Keratinocyte (primary cell): ENCODE measurements around the gene GFI1. TPM values are rescaled to one million over a fixed set of nuclear protein-coding genes. Genes with fewer than 3 reads are reported as not detected.
"Not testable (repeated sequence)": the region's sequence is repeated elsewhere in the genome, so short reads cannot be mapped to it uniquely, and the experiment has no call there.

Experiments used
- DNase-seq: peaks from one replicate; pipeline ENCODE4 v3.0.0-alpha.2; 2011; ENCODE audit warnings: low read depth, missing footprints, low spot score
- FAIRE-seq: peaks from 2 replicates; lab custom pipeline; 2011; peaks lifted over from hg19 to GRCh38; lab: Jason Lieb, UNC
- H2AFZ ChIP-seq: 2 replicates; pipeline ENCODE4 v1.6.0; 2012; ENCODE audit warnings: low read length, control low read depth, inconsistent platforms; ENCODE audit not compliant: control insufficient read depth
- H3K27ac ChIP-seq: 2 replicates; pipeline ENCODE4 v1.5.1; 2011; ENCODE audit warnings: low read length; ENCODE audit not compliant: control insufficient read depth, insufficient read depth
- H3K27me3 ChIP-seq: 3 replicates; pipeline ENCODE4 v1.6.0; 2011; ENCODE audit warnings: low read length; ENCODE audit not compliant: control insufficient read depth, insufficient read depth; ENCODE audit errors: extremely low read depth
- H3K36me3 ChIP-seq, 2 experiments: 2 replicates in 1 of 2; 3 replicates in 1 of 2; pipeline ENCODE4 v1.5.1; 2011; ENCODE audit warnings: low read length in 2 of 2, mild to moderate bottlenecking in 1 of 2; ENCODE audit not compliant: control insufficient read depth in 2 of 2, insufficient read depth in 2 of 2; ENCODE audit errors: extremely low read depth in 1 of 2
- H3K4me1 ChIP-seq: 3 replicates; pipeline ENCODE4 v1.5.1; 2011; ENCODE audit warnings: low read length; ENCODE audit not compliant: control insufficient read depth, insufficient read depth; ENCODE audit errors: extremely low read depth
- H3K4me2 ChIP-seq: 3 replicates; pipeline ENCODE4 v1.6.0; 2011; ENCODE audit warnings: low read depth, low read length; ENCODE audit not compliant: control insufficient read depth, insufficient read depth; ENCODE audit errors: extremely low read depth
- H3K4me3 ChIP-seq, 3 experiments: fragments of 200-600 bp in 1 of 3; sonication (generic) in 1 of 3; 2 replicates in 2 of 3; 3 replicates in 1 of 3; pipeline ENCODE4 v1.5.1; 2011 to 2016; ENCODE audit warnings: low read length in 3 of 3, mild to moderate bottlenecking in 3 of 3, control low read depth in 2 of 3, inconsistent platforms in 1 of 3, low read depth in 1 of 3, mixed read lengths in 1 of 3, mixed run types in 1 of 3, moderate library complexity in 1 of 3; ENCODE audit not compliant: control insufficient read depth in 2 of 3, insufficient read depth in 2 of 3; ENCODE audit errors: extremely low read depth in 1 of 3
- H3K79me2 ChIP-seq: 2 replicates; pipeline ENCODE4 v1.6.0; 2012; ENCODE audit warnings: low read length; ENCODE audit not compliant: control insufficient read depth, insufficient read depth
- H3K9ac ChIP-seq: 3 replicates; pipeline ENCODE4 v1.6.0; 2011; ENCODE audit warnings: low read length; ENCODE audit not compliant: control insufficient read depth, insufficient read depth; ENCODE audit errors: extremely low read depth
- H3K9me1 ChIP-seq: 3 replicates; pipeline ENCODE4 v1.6.0; 2011; ENCODE audit warnings: low read length; ENCODE audit not compliant: control insufficient read depth, insufficient read depth; ENCODE audit errors: extremely low read depth
- H3K9me3 ChIP-seq: 2 replicates; pipeline ENCODE4 v1.5.1; 2012; ENCODE audit warnings: low read depth, low read length; ENCODE audit not compliant: control insufficient read depth
- H4K20me1 ChIP-seq: 3 replicates; pipeline ENCODE4 v1.6.0; 2011; ENCODE audit warnings: low read length; ENCODE audit not compliant: control insufficient read depth, insufficient read depth; ENCODE audit errors: extremely low read depth
- CTCF ChIP-seq, 3 experiments: IDR thresholded peaks in 1 of 3; conservative IDR thresholded peaks in 1 of 3; optimal IDR thresholded peaks in 1 of 3; 2 replicates in 2 of 3; 3 replicates in 1 of 3; pipeline versions ENCODE3 to v1.5.1; 2011; ENCODE audit warnings: low read length in 3 of 3, mild to moderate bottlenecking in 3 of 3, moderate library complexity in 2 of 3, control low read depth in 1 of 3, inconsistent platforms in 1 of 3; ENCODE audit not compliant: insufficient read depth in 2 of 3; ENCODE audit errors: extremely low read depth in 1 of 3
- EZH2 ChIP-seq: IDR thresholded peaks from one replicate; pipeline ENCODE4 v1.6.1; 2012; ENCODE audit warnings: inconsistent platforms, mild to moderate bottlenecking, low read length, moderate library complexity
- dilution Hi-C: fragments of 300-500 bp; cut with MboI; formaldehyde crosslinking; loops from one replicate; pipeline ENCODE4 v1.7.0; 2020; ENCODE audit warnings: low sequenced_read_pairs; ENCODE audit not compliant: extremely low pct_ligation_motif_present
- polyA minus RNA-seq, 3 experiments: library from RNA; depleted of rRNA, polyadenylated mRNA; stranded (reverse); fragments of >200 nt; gene quantifications; 1 replicate in 1 of 3; 2 replicates in 1 of 3; 3 replicates in 1 of 3; pipeline ENCODE4 v1.2.3, GENCODE V29; 2011
- polyA plus RNA-seq, 5 experiments: library from polyadenylated mRNA; depleted of rRNA in 3 of 5; stranded (reverse) in 3 of 5; stranded (forward) in 1 of 5; unstranded in 1 of 5; fragments of >200 nt; gene quantifications; 1 replicate in 1 of 5; 2 replicates in 3 of 5; 3 replicates in 1 of 5; pipeline versions ENCODE4 v1.2.1 to v1.2.3, GENCODE V29; 2011 to 2012; ENCODE audit warnings: missing spikeins in 2 of 5, low read depth in 1 of 5, low replicate concordance in 1 of 5

GFI1 gene
- polyA plus RNA-seq (0.13 to 0.22 TPM (median 0.17 TPM) in 3 replicates), polyA minus RNA-seq (0.10 to 0.54 TPM (median 0.20 TPM) in 3 replicates)
- polyA plus RNA-seq (2011; ENCODE audit: low read depth), result 0.10 TPM
- 0.11 and 0.13 TPM in 2 replicates for polyA plus RNA-seq (2011; cell fraction: cytosol; rRNA removed)
- 0.65 and 0.67 TPM in 2 replicates for polyA plus RNA-seq (2011; cell fraction: nucleus; rRNA removed)
- 0.08 and 0.14 TPM in 2 replicates for polyA plus RNA-seq (2012; ENCODE audit: low replicate concordance)
- not detected for polyA minus RNA-seq (2011; cell fraction: cytosol; rRNA and poly(A)+ RNA removed)
- polyA minus RNA-seq (2011; cell fraction: nucleus; rRNA and poly(A)+ RNA removed), result 1.1 and 2.4 TPM in 2 replicates

GRCh38 chr1:92486251-92487077 is at the start of gene GFI1:
Gene GFI1 (minus strand): TSS chr1:92486925. CDS start chr1:92483487, 3,438 bp downstream.
- TF ChIP-seq CTCF (optimal IDR thresholded peaks at IDR 0.05 in 1 of 3, IDR thresholded peaks at IDR 0.05 in 1 of 3, conservative IDR thresholded peaks at IDR 0.05 in 1 of 3; ENCODE audit: extremely low read depth in 1 of 3, insufficient read depth in 2 of 3, low read length in 3 of 3) (no peak), EZH2 (peak; percentile 83)
- DNase-seq, result no peak
- Histone ChIP-seq H3K4me1 (peaks cover 31% of the 10 kb centered on the region), H3K4me3 (peak within 1 kb of the TSS; percentile 27 to 67 (median 64)), H3K79me2 (no peaks in the 10 kb centered on the region), H4K20me1 (peaks cover 24% of the 10 kb centered on the region), H3K9me1 (no peaks in the 10 kb centered on the region), H2AFZ (no peak within 1 kb of the TSS), H3K9me3 (no peaks in the 10 kb centered on the region), H3K27ac (no peak within 1 kb of the TSS), H3K27me3 (peaks cover 75% of the 10 kb centered on the region), H3K36me3 (no peaks in the 10 kb centered on the region), H3K9ac (no peak within 1 kb of the TSS), H3K4me2 (peak within 1 kb of the TSS; percentile 77)
- no peak for FAIRE-seq
- dilution Hi-C loops, result no loop called here

GRCh38 chr1:92532371-92532770 is 45.6 kb upstream of the GFI1 start:
- H3K27ac ChIP-seq, H3K9me1 ChIP-seq, H3K27me3 ChIP-seq, DNase-seq, H4K20me1 ChIP-seq, H3K4me2 ChIP-seq, H3K4me1 ChIP-seq, H3K79me2 ChIP-seq, dilution Hi-C loops, H3K9ac ChIP-seq, H3K36me3 ChIP-seq, H3K9me3 ChIP-seq, H3K4me3 ChIP-seq, FAIRE-seq, H2AFZ ChIP-seq: not testable (repeated sequence)

- H3K4me3 ChIP-seq, H3K4me2 ChIP-seq, H4K20me1 ChIP-seq, dilution Hi-C loops, H3K27ac ChIP-seq, H3K36me3 ChIP-seq, FAIRE-seq, H3K9me3 ChIP-seq, DNase-seq, H3K4me1 ChIP-seq, H3K27me3 ChIP-seq, H3K79me2 ChIP-seq, H3K9me1 ChIP-seq, H3K9ac ChIP-seq, H2AFZ ChIP-seq: not testable (repeated sequence)
Measured at GRCh38 chr1:92531939-92532338, 45.2 kb upstream of the GFI1 start.
